Left kidney (tissue), 8 donors: Measurements from ENCODE around the gene KIAA1755. TPM values are rescaled to one million over a fixed set of nuclear protein-coding genes. Genes with fewer than 3 reads are reported as not detected.
A peak's percentile ranks its signal among the peaks of the same experiment; 100 is the strongest.

Source experiments
- DNase-seq: peaks from one replicate; pipeline ENCODE4 v3.0.0-alpha.2; 2013
- long read RNA-seq, 8 donors: transcript quantifications; one replicate each; lab custom pipeline, GENCODE V29; 2026
- polyA plus RNA-seq: library from polyadenylated mRNA; unstranded; fragments of 120-200 nt; gene quantifications from one replicate; pipeline ENCODE4 v1.2.1, GENCODE V29; 2013; ENCODE audit not compliant: insufficient read length

KIAA1755 gene
- 2.1 TPM for polyA plus RNA-seq
- long read RNA-seq, donor 1, result 0 reads
- long read RNA-seq, donor 2, result 0 reads
- long read RNA-seq, donor 3, full-length matches to known transcripts, result 1 of 1 reads
- long read RNA-seq, donor 3, partial matches to known transcripts, result 0 of 1 reads
- long read RNA-seq, donor 3, other reads (novel, unspliced or antisense), result 0 of 1 reads
- long read RNA-seq, donor 4, result 0 reads
- long read RNA-seq, donor 5, partial matches to known transcripts, result 0 of 1 reads
- long read RNA-seq, donor 5, other reads (novel, unspliced or antisense), result 0 of 1 reads
- long read RNA-seq, donor 6, partial matches to known transcripts, result 5 of 5 reads
- long read RNA-seq, donor 6, other reads (novel, unspliced or antisense), result 0 of 5 reads
- long read RNA-seq, donor 7, result 0 reads
- long read RNA-seq, donor 8, result 0 reads

- DNase-seq, result no peak
Measured at GRCh38 chr20:38260378-38261053, at the start of gene KIAA1755. Gene KIAA1755, minus strand, starts transcription at chr20:38260735. Its CDS starts 235 bp downstream, at chr20:38260500.

- DNase-seq, result no peak
Measured at GRCh38 chr20:38308447-38308846, 47.9 kb upstream of the KIAA1755 start.

GRCh38 chr20:38308047-38308438, 47.5 kb upstream of the KIAA1755 start:
- no peak for DNase-seq

GRCh38 chr20:38307371-38308046, 47.0 kb upstream of the KIAA1755 start:
- no peak for DNase-seq

GRCh38 chr20:38306379-38306778, 45.8 kb upstream of the KIAA1755 start:
- DNase-seq, result no peak

- DNase-seq, result no peak
Measured at GRCh38 chr20:38305541-38305940, 45.0 kb upstream of the KIAA1755 start.

GRCh38 chr20:38304845-38305447, 44.4 kb upstream of the KIAA1755 start:
- DNase-seq, result no peak

GRCh38 chr20:38303908-38304379, 43.4 kb upstream of the KIAA1755 start, which contains the start of gene BPI:
Gene BPI, plus strand, starts transcription at chr20:38304156. Its CDS starts 68 bp downstream, at chr20:38304224.
- DNase-seq, result no peak

- no peak for DNase-seq
Measured at GRCh38 chr20:38302786-38303185, 42.3 kb upstream of the KIAA1755 start.

GRCh38 chr20:38301309-38301708, 40.8 kb upstream of the KIAA1755 start:
- DNase-seq, result no peak

- DNase-seq, result no peak
Measured at GRCh38 chr20:38300438-38300837, 39.9 kb upstream of the KIAA1755 start.

- DNase-seq, result no peak
Measured at GRCh38 chr20:38299963-38300362, 39.4 kb upstream of the KIAA1755 start.

- DNase-seq, result peak; percentile 41
Measured at GRCh38 chr20:38298768-38299288, 38.3 kb upstream of the KIAA1755 start.

GRCh38 chr20:38297916-38298674, 37.6 kb upstream of the KIAA1755 start:
- no peak for DNase-seq

GRCh38 chr20:38296433-38296832, 35.9 kb upstream of the KIAA1755 start:
- DNase-seq, result no peak

- no peak for DNase-seq
Measured at GRCh38 chr20:38295811-38296210, 35.3 kb upstream of the KIAA1755 start.

GRCh38 chr20:38294076-38294591, 33.6 kb upstream of the KIAA1755 start:
- no peak for DNase-seq

GRCh38 chr20:38293491-38294065, 33.0 kb upstream of the KIAA1755 start:
- DNase-seq, result no peak

- no peak for DNase-seq
Measured at GRCh38 chr20:38291966-38292365, 31.4 kb upstream of the KIAA1755 start.
